ENCODE results near the gene PHLDB2.

PHLDB2 gene

DNA sequence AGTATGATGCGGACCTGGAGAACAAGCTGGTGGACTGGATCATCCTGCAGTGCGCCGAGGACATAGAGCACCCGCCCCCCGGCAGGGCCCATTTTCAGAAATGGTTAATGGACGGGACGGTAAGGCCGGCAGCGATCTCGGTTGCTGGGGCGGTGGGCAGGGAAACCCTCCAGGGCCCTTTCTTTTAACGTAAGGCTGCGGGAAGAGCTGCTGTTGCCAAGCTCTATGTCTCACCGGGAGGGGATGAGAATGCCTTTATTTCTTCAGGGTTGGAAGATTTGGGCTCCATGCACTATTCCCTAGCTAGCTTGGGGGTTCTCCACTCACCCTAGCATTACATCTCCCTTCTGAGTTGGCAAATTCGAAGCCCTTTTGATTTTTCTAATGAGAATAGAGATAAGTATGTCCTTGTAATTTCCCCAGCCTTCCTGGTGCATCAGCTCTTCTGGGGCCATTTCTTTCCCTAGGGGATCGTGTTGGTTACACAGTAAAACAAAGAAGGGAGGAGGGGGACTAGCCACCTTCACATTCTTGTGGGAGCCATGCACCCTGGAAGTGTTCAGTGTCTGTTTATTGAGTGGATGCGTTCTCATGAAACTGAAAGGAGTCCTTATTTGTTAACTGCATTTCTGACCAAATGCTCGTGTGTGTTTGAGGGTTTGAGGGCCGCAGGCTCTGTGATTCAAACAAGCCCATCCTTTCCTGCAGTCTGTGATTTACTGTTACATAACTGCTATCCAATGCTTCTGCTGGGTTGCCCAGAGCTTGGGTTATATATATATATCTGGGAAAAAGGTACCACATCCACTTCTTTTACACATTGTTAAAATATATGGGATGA lies 140.6 kb downstream of the PHLDB2 start:
- no peaks in the 10 kb centered on the region for H3K27me3 Mint-ChIP-seq
- H3K27ac Mint-ChIP-seq = no peak overlapping the region
- peaks cover 60% of the 10 kb centered on the region for H3K4me1 Mint-ChIP-seq
- DNase-seq = no peak
- H3K4me3 Mint-ChIP-seq = peak overlapping the region; percentile 73 to 83
- no peaks in the 10 kb centered on the region for H3K9me3 Mint-ChIP-seq
- ATAC-seq = no peak

GRCh38 chr3:112000367-112000771 lies 141.3 kb downstream of the PHLDB2 start:
- DNase-seq (no peak), ATAC-seq (no peak)
- Mint-ChIP-seq H3K27ac (no peak overlapping the region), H3K4me1 (peaks cover 67% of the 10 kb centered on the region), H3K9me3 (no peaks in the 10 kb centered on the region), H3K4me3 (no peak overlapping the region), H3K27me3 (no peaks in the 10 kb centered on the region)

DNA sequence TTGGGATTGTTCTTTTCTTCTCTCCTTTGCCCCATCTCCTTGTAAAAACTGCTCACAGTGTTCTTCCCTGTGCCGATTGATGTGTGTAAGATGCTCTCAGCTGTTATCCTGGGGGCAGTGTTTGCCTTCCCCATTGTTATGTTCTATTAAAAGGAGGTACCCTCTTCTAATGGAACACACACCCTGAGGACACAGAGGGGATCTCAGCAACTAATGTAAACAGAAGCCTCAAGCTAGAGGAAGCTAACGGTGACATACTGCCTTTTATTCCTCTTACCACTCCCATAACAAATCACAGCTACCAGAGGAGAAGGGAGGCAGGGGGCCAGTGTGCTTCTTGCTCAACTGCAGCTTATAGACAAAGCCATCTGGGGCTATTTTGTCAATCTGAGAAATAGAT lies 141.9 kb downstream of the PHLDB2 start:
- no peak for DNase-seq
- ATAC-seq = no peak
- no peak overlapping the region for H3K4me3 Mint-ChIP-seq
- no peak overlapping the region for H3K27ac Mint-ChIP-seq
- H3K4me1 Mint-ChIP-seq = peaks cover 69% of the 10 kb centered on the region
- H3K9me3 Mint-ChIP-seq = no peaks in the 10 kb centered on the region
- no peaks in the 10 kb centered on the region for H3K27me3 Mint-ChIP-seq

GRCh38 chr3:112001526-112001925 lies 142.5 kb downstream of the PHLDB2 start:
- Mint-ChIP-seq H3K4me1 (peaks cover 69% of the 10 kb centered on the region), H3K27ac (no peak overlapping the region), H3K9me3 (no peaks in the 10 kb centered on the region), H3K4me3 (no peak overlapping the region), H3K27me3 (no peaks in the 10 kb centered on the region)
- DNase-seq (no peak), ATAC-seq (no peak)

DNA sequence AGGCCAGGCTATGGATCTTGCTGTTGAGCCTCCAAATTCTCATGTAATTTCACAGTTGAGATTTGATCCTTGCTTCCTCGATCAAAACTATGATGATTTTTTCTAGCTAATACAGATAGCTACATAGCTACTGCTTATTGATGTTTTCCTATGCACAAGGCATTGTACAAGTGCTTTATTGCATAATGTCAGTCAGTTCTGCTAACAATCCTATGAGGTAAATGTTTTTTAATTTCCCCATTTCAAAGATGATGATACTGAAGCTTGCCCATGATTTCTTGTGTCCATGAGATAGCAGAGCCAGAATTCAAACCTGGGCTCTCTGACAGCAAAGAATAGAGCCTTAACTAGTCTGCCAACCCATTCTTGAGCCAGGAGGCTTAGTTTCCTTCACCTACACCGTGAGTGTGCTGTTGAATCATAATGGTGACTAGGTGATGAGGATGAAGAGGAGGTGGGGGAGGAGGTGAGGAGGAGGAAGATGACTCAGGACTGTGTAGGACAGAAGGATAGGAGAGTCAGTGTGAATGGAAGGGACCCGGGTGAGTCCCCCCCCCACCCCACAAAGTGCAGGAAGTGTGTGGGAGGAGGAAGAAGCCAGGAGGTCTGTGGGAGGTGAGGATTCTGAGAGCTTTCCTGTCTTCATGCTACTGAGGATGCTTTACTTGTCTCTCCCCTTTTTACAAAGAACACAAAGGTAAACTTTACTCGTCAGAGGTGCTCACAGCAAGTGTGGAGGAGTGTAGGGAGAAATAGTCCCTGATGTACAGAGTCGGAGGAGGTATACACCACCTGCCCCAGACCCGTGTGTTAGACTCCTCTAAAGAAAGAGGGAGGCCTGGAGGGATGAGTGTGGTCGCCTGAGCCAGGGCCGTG lies 143.3 kb downstream of the PHLDB2 start:
- H3K27me3 Mint-ChIP-seq = no peaks in the 10 kb centered on the region
- H3K27ac Mint-ChIP-seq = peak overlapping the region in 1 of 2 donors; percentile 16
- ATAC-seq (peak; percentile 83), DNase-seq (peak; percentile 17 to 38)
- peak overlapping the region; percentile 7 to 73 for H3K4me3 Mint-ChIP-seq
- peaks cover 69% of the 10 kb centered on the region for H3K4me1 Mint-ChIP-seq
- no peaks in the 10 kb centered on the region for H3K9me3 Mint-ChIP-seq

DNA sequence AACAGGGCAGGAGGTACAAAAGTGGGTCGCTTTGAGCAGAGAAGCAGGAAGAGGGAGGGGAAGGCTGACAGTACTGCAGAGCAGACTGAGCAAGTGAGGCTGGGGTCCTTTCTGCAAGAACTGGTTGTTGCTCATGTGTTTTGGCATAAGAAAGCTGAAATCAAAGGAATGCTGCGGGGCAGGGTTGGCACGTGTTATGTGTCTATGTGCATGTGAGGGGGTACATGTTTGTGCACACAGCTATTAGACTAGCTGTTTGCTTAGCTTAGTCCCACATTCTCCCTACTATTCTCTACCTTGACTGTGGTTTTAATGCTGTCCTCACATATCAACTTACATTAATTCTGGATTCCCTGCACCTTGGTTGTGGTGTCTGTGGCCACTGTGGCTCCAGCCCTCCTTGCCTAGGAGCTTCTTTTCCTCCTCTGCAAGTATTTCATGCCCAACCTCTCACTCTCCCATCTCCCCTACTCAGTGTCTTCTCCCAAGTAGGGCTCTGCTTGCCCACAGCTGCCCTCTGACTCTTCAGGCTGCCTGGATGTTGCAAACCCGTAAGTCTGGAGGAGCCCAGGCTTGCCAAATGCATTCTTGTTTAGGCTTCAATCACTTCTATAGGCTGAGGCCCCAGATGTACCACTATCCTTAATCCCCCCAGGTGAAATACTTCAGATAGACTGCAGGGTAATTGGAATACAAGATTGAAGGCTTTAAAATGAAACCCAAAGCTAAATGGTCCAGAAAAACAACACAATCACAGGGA lies 144.4 kb downstream of the PHLDB2 start:
- no peaks in the 10 kb centered on the region for H3K9me3 Mint-ChIP-seq
- no peak overlapping the region for H3K4me3 Mint-ChIP-seq
- H3K4me1 Mint-ChIP-seq = peaks cover 66% of the 10 kb centered on the region
- no peaks in the 10 kb centered on the region for H3K27me3 Mint-ChIP-seq
- DNase-seq (no peak), ATAC-seq (peak; percentile 30)
- H3K27ac Mint-ChIP-seq = no peak overlapping the region

GRCh38 chr3:112004187-112004586 lies 145.1 kb downstream of the PHLDB2 start:
- Mint-ChIP-seq H3K4me1 (peaks cover 60% of the 10 kb centered on the region), H3K27ac (peak overlapping the region in 1 of 2 donors; percentile 79), H3K27me3 (no peaks in the 10 kb centered on the region)

DNA sequence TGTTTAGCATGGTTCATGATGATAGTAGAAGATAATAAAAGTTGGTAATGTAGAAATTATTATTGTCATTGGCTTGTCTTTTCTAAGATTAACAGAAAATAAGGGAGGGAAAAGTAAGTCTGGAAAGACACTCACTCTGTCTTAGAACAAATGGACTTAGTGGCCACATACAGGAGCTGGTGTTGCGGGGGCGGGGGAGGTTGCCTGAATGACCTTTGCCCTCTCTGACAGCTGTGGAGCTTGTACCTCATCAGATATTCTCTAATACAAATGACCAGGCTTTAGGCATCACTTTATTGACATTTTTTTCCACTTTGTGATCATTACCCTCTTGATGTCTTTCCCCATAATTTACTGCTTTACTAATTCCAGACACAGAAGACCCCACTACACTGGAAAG lies 145.6 kb downstream of the PHLDB2 start:
- H3K4me1 Mint-ChIP-seq = peaks cover 55% of the 10 kb centered on the region
- no peak overlapping the region for H3K4me3 Mint-ChIP-seq
- no peak for ATAC-seq
- DNase-seq = no peak
- no peaks in the 10 kb centered on the region for H3K27me3 Mint-ChIP-seq
- H3K9me3 Mint-ChIP-seq = no peaks in the 10 kb centered on the region
- no peak overlapping the region for H3K27ac Mint-ChIP-seq

More at GRCh38 chr3:112004187-112004586, 145.1 kb downstream of the PHLDB2 start:
- no peak for ATAC-seq
- Mint-ChIP-seq H3K4me3 (peak overlapping the region in 1 of 2 donors; percentile 10), H3K9me3 (no peaks in the 10 kb centered on the region)
- DNase-seq = no peak

GRCh38 chr3:112005091-112005672 lies 146.1 kb downstream of the PHLDB2 start:
- DNase-seq (no peak), ATAC-seq (peak; percentile 35)
- Mint-ChIP-seq H3K4me1 (peaks cover 51% of the 10 kb centered on the region), H3K4me3 (no peak overlapping the region), H3K27me3 (no peaks in the 10 kb centered on the region), H3K27ac (no peak overlapping the region), H3K9me3 (no peaks in the 10 kb centered on the region)

DNA sequence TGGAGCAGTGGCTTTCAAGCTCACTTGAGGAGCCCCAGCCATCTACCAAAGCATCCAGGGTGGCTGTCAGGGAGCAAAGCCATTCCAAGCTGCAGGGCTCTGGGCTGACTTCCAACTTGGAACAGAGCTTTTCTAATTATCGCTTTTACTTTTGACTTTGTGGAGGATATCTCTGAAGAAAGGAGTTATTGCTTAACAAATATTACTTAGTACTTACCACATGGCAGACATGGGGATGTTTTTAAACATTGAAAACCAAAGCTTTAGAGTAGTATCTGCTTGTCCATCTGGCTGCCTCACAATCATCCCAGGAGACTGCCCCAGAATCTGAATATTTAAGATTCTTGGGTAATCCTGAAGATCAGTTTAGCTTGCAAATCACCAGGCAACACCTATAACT lies 148.6 kb downstream of the PHLDB2 start:
- DNase-seq = no peak
- ATAC-seq = no peak
- H3K27me3 Mint-ChIP-seq = no peaks in the 10 kb centered on the region
- H3K4me1 Mint-ChIP-seq = peaks cover 31% of the 10 kb centered on the region
- no peak overlapping the region for H3K27ac Mint-ChIP-seq
- H3K9me3 Mint-ChIP-seq = no peaks in the 10 kb centered on the region
- H3K4me3 Mint-ChIP-seq = no peak overlapping the region

DNA sequence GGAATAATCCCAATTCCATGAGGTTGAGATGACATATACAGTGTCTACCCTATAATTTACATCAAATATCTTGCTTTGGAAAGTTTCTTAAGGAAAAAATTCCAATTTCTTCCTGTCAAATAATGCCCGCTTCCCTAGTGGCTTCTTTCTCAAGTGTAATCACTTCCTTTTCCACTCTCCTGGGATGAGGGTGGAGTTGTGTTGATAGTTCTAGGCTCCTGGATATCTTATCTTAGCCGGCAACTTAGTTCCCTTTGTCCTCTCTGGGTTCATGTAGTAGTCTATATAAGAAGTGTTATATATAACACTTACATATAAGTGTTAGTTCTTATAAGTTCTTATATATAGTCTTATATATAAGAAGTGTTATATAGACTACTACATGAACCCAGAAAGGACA lies 150.6 kb downstream of the PHLDB2 start:
- Mint-ChIP-seq H3K27ac (no peak overlapping the region), H3K4me1 (peaks cover 28% of the 10 kb centered on the region), H3K4me3 (no peak overlapping the region), H3K27me3 (no peaks in the 10 kb centered on the region), H3K9me3 (no peaks in the 10 kb centered on the region)
- DNase-seq = no peak
- no peak for ATAC-seq

DNA sequence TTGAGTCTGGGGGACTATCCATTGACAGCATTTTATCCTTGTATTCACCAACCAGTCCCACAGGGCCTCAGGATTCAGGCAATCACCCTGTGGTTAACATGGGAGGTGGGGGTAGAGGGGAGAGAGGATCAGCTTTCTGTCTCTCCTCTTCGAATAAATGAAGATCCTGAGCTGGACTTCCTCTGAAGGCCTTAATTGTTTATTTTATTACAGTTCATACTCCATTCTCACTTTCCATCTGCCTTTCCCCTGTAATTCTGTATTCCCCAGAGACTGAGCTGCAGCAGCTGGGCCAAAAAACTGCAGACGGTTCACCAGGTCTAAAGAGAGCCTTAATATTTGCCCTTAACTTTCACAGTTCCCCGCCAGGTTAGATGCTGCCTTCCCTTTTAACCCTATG lies 151.6 kb downstream of the PHLDB2 start:
- no peaks in the 10 kb centered on the region for H3K9me3 Mint-ChIP-seq
- ATAC-seq (no peak), DNase-seq (no peak)
- no peak overlapping the region for H3K4me3 Mint-ChIP-seq
- H3K4me1 Mint-ChIP-seq = peaks cover 18% of the 10 kb centered on the region
- H3K27ac Mint-ChIP-seq = no peak overlapping the region
- H3K27me3 Mint-ChIP-seq = no peaks in the 10 kb centered on the region

- no peak for DNase-seq
- H3K4me1 Mint-ChIP-seq = peaks cover 18% of the 10 kb centered on the region
- H3K27ac Mint-ChIP-seq = no peak overlapping the region
- no peak for ATAC-seq
- H3K9me3 Mint-ChIP-seq = no peaks in the 10 kb centered on the region
- no peaks in the 10 kb centered on the region for H3K27me3 Mint-ChIP-seq
- H3K4me3 Mint-ChIP-seq = no peak overlapping the region
Observed at GRCh38 chr3:112011376-112011940, 152.4 kb downstream of the PHLDB2 start.

- Mint-ChIP-seq H3K27me3 (no peaks in the 10 kb centered on the region), H3K9me3 (no peaks in the 10 kb centered on the region), H3K4me3 (no peak overlapping the region), H3K27ac (peak overlapping the region; percentile 35 to 77), H3K4me1 (peaks cover 18% of the 10 kb centered on the region)
- DNase-seq (no peak), ATAC-seq (no peak)
Observed at GRCh38 chr3:112012205-112012992, 153.3 kb downstream of the PHLDB2 start.
